Thyroid gland (tissue), 4 donors: ENCODE measurements around the gene DCAKD.

ENCODE experiments used
- POLR2A ChIP-seq, 2 donors: fragments of 450-650 bp; IDR thresholded peaks; one replicate each; pipeline ENCODE4 v1.6.1; 2017; ENCODE audit warnings: antibody characterized with exemption in 2 of 2, mild to moderate bottlenecking in 2 of 2, moderate library complexity in 1 of 2
- TF ChIP-seq, protein P1 (sequence below), 6 experiments: fragments of 200-600 bp in 3 of 6; fragments of 450-650 bp in 3 of 6; sonication (generic) in 3 of 6; IDR thresholded peaks; one replicate each; pipeline ENCODE4 v1.5.1; 2016 to 2019; ENCODE audit warnings: antibody characterized with exemption in 6 of 6, mild to moderate bottlenecking in 2 of 6, inconsistent platforms in 1 of 6, moderate library complexity in 1 of 6

DNA sequence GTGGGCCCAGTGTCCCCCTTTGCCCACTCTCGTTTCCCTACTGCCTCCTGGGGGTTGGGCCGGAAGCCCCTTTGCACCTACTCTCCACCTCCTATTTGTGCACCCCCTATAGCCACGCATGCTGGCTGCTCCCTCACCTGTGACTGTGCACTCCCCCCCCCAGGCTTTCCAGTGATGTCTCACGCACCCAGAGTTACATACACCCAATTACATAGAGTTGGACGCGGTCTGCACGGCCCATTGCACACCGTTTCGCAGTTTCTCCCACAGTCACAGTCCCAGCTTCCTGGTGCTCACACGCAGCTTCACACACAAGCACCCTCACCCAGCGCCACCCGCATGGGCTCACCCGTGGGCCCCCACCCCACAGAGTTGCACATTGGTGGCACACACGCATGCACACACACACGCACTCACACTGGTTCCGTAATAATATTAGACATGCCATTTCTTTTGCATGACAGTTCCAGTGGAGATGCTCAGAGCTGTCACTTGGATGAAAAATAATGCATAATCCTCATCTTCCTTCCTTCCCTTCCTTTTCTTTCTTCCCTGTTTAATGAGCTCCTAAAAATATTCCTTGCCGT, 61.8 kb downstream of the DCAKD start:
- no peak for TF ChIP-seq POLR2A (IDR thresholded peaks at IDR 0.05)
- TF ChIP-seq, protein P1, sequence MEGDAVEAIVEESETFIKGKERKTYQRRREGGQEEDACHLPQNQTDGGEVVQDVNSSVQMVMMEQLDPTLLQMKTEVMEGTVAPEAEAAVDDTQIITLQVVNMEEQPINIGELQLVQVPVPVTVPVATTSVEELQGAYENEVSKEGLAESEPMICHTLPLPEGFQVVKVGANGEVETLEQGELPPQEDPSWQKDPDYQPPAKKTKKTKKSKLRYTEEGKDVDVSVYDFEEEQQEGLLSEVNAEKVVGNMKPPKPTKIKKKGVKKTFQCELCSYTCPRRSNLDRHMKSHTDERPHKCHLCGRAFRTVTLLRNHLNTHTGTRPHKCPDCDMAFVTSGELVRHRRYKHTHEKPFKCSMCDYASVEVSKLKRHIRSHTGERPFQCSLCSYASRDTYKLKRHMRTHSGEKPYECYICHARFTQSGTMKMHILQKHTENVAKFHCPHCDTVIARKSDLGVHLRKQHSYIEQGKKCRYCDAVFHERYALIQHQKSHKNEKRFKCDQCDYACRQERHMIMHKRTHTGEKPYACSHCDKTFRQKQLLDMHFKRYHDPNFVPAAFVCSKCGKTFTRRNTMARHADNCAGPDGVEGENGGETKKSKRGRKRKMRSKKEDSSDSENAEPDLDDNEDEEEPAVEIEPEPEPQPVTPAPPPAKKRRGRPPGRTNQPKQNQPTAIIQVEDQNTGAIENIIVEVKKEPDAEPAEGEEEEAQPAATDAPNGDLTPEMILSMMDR (IDR thresholded peaks at IDR 0.05), result no peak
